Fibroblast of skin of scalp (primary cell): ENCODE data around the gene EDC3.
"Not testable (repeated sequence)": the region's sequence is repeated elsewhere in the genome, so short reads cannot be mapped to it uniquely, and the experiment has no call there.

Source experiments
- DNase-seq: peaks from one replicate; pipeline ENCODE4 v3.0.0-alpha.2; 2013

EDC3 gene

GRCh38 chr15:74710319-74711094 lies 14.7 kb upstream of the EDC3 start:
- DNase-seq: no peak

GRCh38 chr15:74709892-74710291 lies 14.1 kb upstream of the EDC3 start:
- DNase-seq: no peak

GRCh38 chr15:74709011-74709410 lies 13.2 kb upstream of the EDC3 start:
- DNase-seq: no peak

- DNase-seq: no peak
Measured at GRCh38 chr15:74696808-74697207, 984 bp upstream of the EDC3 start.

- no peak for DNase-seq
Measured at GRCh38 chr15:74696398-74696729, 540 bp upstream of the EDC3 start.

GRCh38 chr15:74692327-74692726 lies 3.5 kb downstream of the EDC3 start:
- DNase-seq: no peak

- no peak for DNase-seq
Measured at GRCh38 chr15:74683758-74684157, 12.1 kb downstream of the EDC3 start.

- DNase-seq: no peak
Measured at GRCh38 chr15:74682954-74683353, 12.9 kb downstream of the EDC3 start.

GRCh38 chr15:74680456-74680855 lies 15.4 kb downstream of the EDC3 start:
- no peak for DNase-seq

- DNase-seq: no peak
Measured at GRCh38 chr15:74676801-74677200, 19.0 kb downstream of the EDC3 start.

- no peak for DNase-seq
Measured at GRCh38 chr15:74674161-74674560, 21.7 kb downstream of the EDC3 start.

GRCh38 chr15:74669627-74670026 lies 26.2 kb downstream of the EDC3 start:
- no peak for DNase-seq

GRCh38 chr15:74667975-74668374 lies 27.8 kb downstream of the EDC3 start:
- no peak for DNase-seq

GRCh38 chr15:74664670-74665069 lies 31.2 kb downstream of the EDC3 start:
- no peak for DNase-seq

- DNase-seq: no peak
Measured at GRCh38 chr15:74664028-74664616, 31.7 kb downstream of the EDC3 start.

- DNase-seq: no peak
Measured at GRCh38 chr15:74663303-74664027, 32.4 kb downstream of the EDC3 start.

GRCh38 chr15:74662064-74662860 lies 33.6 kb downstream of the EDC3 start:
- no peak for DNase-seq

- DNase-seq: not testable (repeated sequence)
Measured at GRCh38 chr15:74661280-74661679, 34.5 kb downstream of the EDC3 start.

- DNase-seq: peak; percentile 59
Measured at GRCh38 chr15:74657846-74658245, 38.0 kb downstream of the EDC3 start.

GRCh38 chr15:74656935-74657535 lies 38.8 kb downstream of the EDC3 start:
- DNase-seq: no peak

- peak; percentile 68 for DNase-seq
Measured at GRCh38 chr15:74655424-74655823, 40.4 kb downstream of the EDC3 start.

GRCh38 chr15:74653426-74654102 lies 42.3 kb downstream of the EDC3 start:
- peak; percentile 82 for DNase-seq
